HG02885 (cell line): Measurements from ENCODE around the gene GRPEL2.
"Not testable (repeated sequence)": the region's sequence is repeated elsewhere in the genome, so short reads cannot be mapped to it uniquely, and the experiment has no call there.

ENCODE experiments used
- ATAC-seq: cut with Tn5 transposase; IDR thresholded peaks from one replicate; pipeline ENCODE4 v1.9.1; 2021; ENCODE audit warnings: mild to moderate bottlenecking; ENCODE audit not compliant: unreplicated experiment, poor library complexity

Gene GRPEL2

GRCh38 chr5:149391076-149391475 lies 45.8 kb downstream of the GRPEL2 start:
- not testable (repeated sequence) for ATAC-seq

GRCh38 chr5:149391524-149391923 lies 46.2 kb downstream of the GRPEL2 start:
- ATAC-seq, result no peak

- ATAC-seq, result no peak
These were observed 47.4 kb downstream of the GRPEL2 start for GRCh38 chr5:149392718-149393117.

- not testable (repeated sequence) for ATAC-seq
These were observed 49.7 kb downstream of the GRPEL2 start for GRCh38 chr5:149394996-149395395.

GRCh38 chr5:149397530-149397929 lies 52.2 kb downstream of the GRPEL2 start:
- no peak for ATAC-seq

GRCh38 chr5:149398747-149399266 lies 53.5 kb downstream of the GRPEL2 start:
- not testable (repeated sequence) for ATAC-seq

- ATAC-seq, result no peak
These were observed 54.5 kb downstream of the GRPEL2 start for GRCh38 chr5:149399775-149400174.

GRCh38 chr5:149400304-149400703 lies 55.0 kb downstream of the GRPEL2 start:
- ATAC-seq, result no peak

GRCh38 chr5:149401051-149401450 lies 55.8 kb downstream of the GRPEL2 start:
- ATAC-seq, result no peak

GRCh38 chr5:149402291-149402690 lies 57.0 kb downstream of the GRPEL2 start:
- ATAC-seq, result no peak
